Keratinocyte (primary cell): ENCODE results near the gene CIBAR2. TPM values are rescaled to one million over a fixed set of nuclear protein-coding genes. Genes with fewer than 3 reads are reported as not detected.

Experiments used
- DNase-seq: peaks from one replicate; pipeline ENCODE4 v3.0.0-alpha.2; 2011; ENCODE audit warnings: low read depth, missing footprints, low spot score
- FAIRE-seq: peaks from 2 replicates; lab custom pipeline; 2011; peaks lifted over from hg19 to GRCh38; lab: Jason Lieb, UNC
- H2AFZ ChIP-seq: 2 replicates; pipeline ENCODE4 v1.6.0; 2012; ENCODE audit warnings: low read length, control low read depth, inconsistent platforms; ENCODE audit not compliant: control insufficient read depth
- H3K27ac ChIP-seq: 2 replicates; pipeline ENCODE4 v1.5.1; 2011; ENCODE audit warnings: low read length; ENCODE audit not compliant: control insufficient read depth, insufficient read depth
- H3K27me3 ChIP-seq: 3 replicates; pipeline ENCODE4 v1.6.0; 2011; ENCODE audit warnings: low read length; ENCODE audit not compliant: control insufficient read depth, insufficient read depth; ENCODE audit errors: extremely low read depth
- H3K36me3 ChIP-seq, 2 experiments: 2 replicates in 1 of 2; 3 replicates in 1 of 2; pipeline ENCODE4 v1.5.1; 2011; ENCODE audit warnings: low read length in 2 of 2, mild to moderate bottlenecking in 1 of 2; ENCODE audit not compliant: control insufficient read depth in 2 of 2, insufficient read depth in 2 of 2; ENCODE audit errors: extremely low read depth in 1 of 2
- H3K4me1 ChIP-seq: 3 replicates; pipeline ENCODE4 v1.5.1; 2011; ENCODE audit warnings: low read length; ENCODE audit not compliant: control insufficient read depth, insufficient read depth; ENCODE audit errors: extremely low read depth
- H3K4me2 ChIP-seq: 3 replicates; pipeline ENCODE4 v1.6.0; 2011; ENCODE audit warnings: low read depth, low read length; ENCODE audit not compliant: control insufficient read depth, insufficient read depth; ENCODE audit errors: extremely low read depth
- H3K4me3 ChIP-seq, 3 experiments: fragments of 200-600 bp in 1 of 3; sonication (generic) in 1 of 3; 2 replicates in 2 of 3; 3 replicates in 1 of 3; pipeline ENCODE4 v1.5.1; 2011 to 2016; ENCODE audit warnings: low read length in 3 of 3, mild to moderate bottlenecking in 3 of 3, control low read depth in 2 of 3, inconsistent platforms in 1 of 3, low read depth in 1 of 3, mixed read lengths in 1 of 3, mixed run types in 1 of 3, moderate library complexity in 1 of 3; ENCODE audit not compliant: control insufficient read depth in 2 of 3, insufficient read depth in 2 of 3; ENCODE audit errors: extremely low read depth in 1 of 3
- H3K79me2 ChIP-seq: 2 replicates; pipeline ENCODE4 v1.6.0; 2012; ENCODE audit warnings: low read length; ENCODE audit not compliant: control insufficient read depth, insufficient read depth
- H3K9ac ChIP-seq: 3 replicates; pipeline ENCODE4 v1.6.0; 2011; ENCODE audit warnings: low read length; ENCODE audit not compliant: control insufficient read depth, insufficient read depth; ENCODE audit errors: extremely low read depth
- H3K9me1 ChIP-seq: 3 replicates; pipeline ENCODE4 v1.6.0; 2011; ENCODE audit warnings: low read length; ENCODE audit not compliant: control insufficient read depth, insufficient read depth; ENCODE audit errors: extremely low read depth
- H3K9me3 ChIP-seq: 2 replicates; pipeline ENCODE4 v1.5.1; 2012; ENCODE audit warnings: low read depth, low read length; ENCODE audit not compliant: control insufficient read depth
- H4K20me1 ChIP-seq: 3 replicates; pipeline ENCODE4 v1.6.0; 2011; ENCODE audit warnings: low read length; ENCODE audit not compliant: control insufficient read depth, insufficient read depth; ENCODE audit errors: extremely low read depth
- EZH2 ChIP-seq: IDR thresholded peaks from one replicate; pipeline ENCODE4 v1.6.1; 2012; ENCODE audit warnings: inconsistent platforms, mild to moderate bottlenecking, low read length, moderate library complexity
- dilution Hi-C: fragments of 300-500 bp; cut with MboI; formaldehyde crosslinking; loops from one replicate; pipeline ENCODE4 v1.7.0; 2020; ENCODE audit warnings: low sequenced_read_pairs; ENCODE audit not compliant: extremely low pct_ligation_motif_present
- polyA plus RNA-seq, 5 experiments: library from polyadenylated mRNA; depleted of rRNA in 3 of 5; stranded (reverse) in 3 of 5; stranded (forward) in 1 of 5; unstranded in 1 of 5; fragments of >200 nt; gene quantifications; 1 replicate in 1 of 5; 2 replicates in 3 of 5; 3 replicates in 1 of 5; pipeline versions ENCODE4 v1.2.1 to v1.2.3, GENCODE V29; 2011 to 2012; ENCODE audit warnings: missing spikeins in 2 of 5, low read depth in 1 of 5, low replicate concordance in 1 of 5
- TF ChIP-seq, protein P1 (sequence below), 3 experiments: IDR thresholded peaks in 1 of 3; conservative IDR thresholded peaks in 1 of 3; optimal IDR thresholded peaks in 1 of 3; 2 replicates in 2 of 3; 3 replicates in 1 of 3; pipeline versions ENCODE3 to v1.5.1; 2011; ENCODE audit warnings: low read length in 3 of 3, mild to moderate bottlenecking in 3 of 3, moderate library complexity in 2 of 3, control low read depth in 1 of 3, inconsistent platforms in 1 of 3; ENCODE audit not compliant: insufficient read depth in 2 of 3; ENCODE audit errors: extremely low read depth in 1 of 3

The CIBAR2 gene
- polyA plus RNA-seq, 1 donor (not counting 4 experiments of a cell fraction or from before 2014, with no cell fraction given) = not detected

DNA sequence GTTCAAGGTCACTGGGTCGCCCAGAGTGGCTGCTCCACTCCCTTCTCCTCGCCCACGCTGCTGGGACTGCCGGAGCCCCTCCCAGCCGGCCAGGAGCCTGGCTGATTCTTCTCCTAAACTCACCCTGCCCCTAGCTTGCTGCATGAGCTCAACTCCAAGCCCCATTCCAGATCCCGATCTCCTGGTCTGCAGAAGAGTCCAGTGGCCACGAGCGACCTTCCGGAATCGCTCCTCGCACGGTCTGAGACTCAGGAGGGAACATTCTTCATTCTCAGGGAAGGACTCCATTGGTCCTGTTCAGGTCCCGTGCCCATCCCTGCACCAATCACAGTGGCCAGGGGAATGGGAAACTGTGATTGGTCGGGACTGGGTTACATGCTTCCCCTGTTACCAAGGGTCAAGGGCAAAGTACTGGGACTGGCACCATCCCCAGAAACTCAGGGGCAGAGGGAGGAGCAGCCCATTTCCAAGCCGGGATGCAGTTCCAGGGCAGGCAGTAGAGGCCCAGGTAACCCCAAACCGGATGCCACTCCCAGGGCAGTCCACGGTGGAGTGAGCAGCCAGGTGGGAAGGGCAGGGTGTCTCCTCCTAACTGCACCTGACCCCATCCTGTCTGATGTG lies 24.5 kb upstream of the CIBAR2 start:
- H3K9me1 ChIP-seq = no peaks in the 10 kb centered on the region
- no peak for FAIRE-seq
- DNase-seq = no peak
- H4K20me1 ChIP-seq = no peaks in the 10 kb centered on the region
- peaks cover 30% of the 10 kb centered on the region for H3K27me3 ChIP-seq
- H3K9me3 ChIP-seq = no peaks in the 10 kb centered on the region
- H3K9ac ChIP-seq = no peak overlapping the region
- no peaks in the 10 kb centered on the region for H3K79me2 ChIP-seq
- no peak overlapping the region for H3K4me2 ChIP-seq
- no peak overlapping the region for H3K27ac ChIP-seq
- TF ChIP-seq EZH2 = no peak
- dilution Hi-C loops = no loop called here
- H3K4me3 ChIP-seq = no peak overlapping the region
- H2AFZ ChIP-seq = no peak overlapping the region
- peaks cover 3% of the 10 kb centered on the region for H3K4me1 ChIP-seq
- no peaks in the 10 kb centered on the region for H3K36me3 ChIP-seq

DNA sequence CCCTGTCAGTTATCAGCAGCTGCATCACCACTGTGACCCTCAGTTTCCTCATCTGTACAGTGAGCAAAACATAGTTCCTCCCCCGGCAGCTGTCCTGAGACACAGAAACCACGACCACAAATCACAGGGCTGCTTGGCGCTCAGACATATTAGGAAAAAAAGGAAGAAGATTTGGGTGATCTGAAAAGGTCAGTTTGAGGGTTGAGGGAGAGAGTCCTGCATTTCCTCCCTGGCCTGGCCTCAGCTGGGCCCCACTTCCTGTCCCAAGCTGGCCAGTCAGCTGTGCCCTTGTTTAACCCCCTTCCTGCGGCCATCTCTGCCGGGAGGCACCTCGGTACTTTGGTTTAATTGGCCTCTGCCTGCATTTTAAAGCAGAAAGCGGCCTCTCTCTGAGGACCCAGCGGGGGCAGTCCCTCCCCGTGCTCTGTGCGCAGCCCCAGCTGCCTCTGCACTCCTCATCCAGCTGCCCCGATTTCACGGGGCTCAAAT lies 24.0 kb upstream of the CIBAR2 start:
- Histone ChIP-seq H4K20me1 (no peaks in the 10 kb centered on the region), H3K9me3 (no peaks in the 10 kb centered on the region), H2AFZ (no peak overlapping the region), H3K4me2 (no peak overlapping the region), H3K36me3 (no peaks in the 10 kb centered on the region), H3K4me3 (no peak overlapping the region), H3K27ac (no peak overlapping the region), H3K79me2 (no peaks in the 10 kb centered on the region), H3K9me1 (no peaks in the 10 kb centered on the region), H3K4me1 (peaks cover 3% of the 10 kb centered on the region), H3K27me3 (peaks cover 27% of the 10 kb centered on the region), H3K9ac (no peak overlapping the region)
- dilution Hi-C loops = no loop called here
- DNase-seq (no peak), FAIRE-seq (no peak)
- no peak for TF ChIP-seq EZH2
- TF ChIP-seq, protein P1, sequence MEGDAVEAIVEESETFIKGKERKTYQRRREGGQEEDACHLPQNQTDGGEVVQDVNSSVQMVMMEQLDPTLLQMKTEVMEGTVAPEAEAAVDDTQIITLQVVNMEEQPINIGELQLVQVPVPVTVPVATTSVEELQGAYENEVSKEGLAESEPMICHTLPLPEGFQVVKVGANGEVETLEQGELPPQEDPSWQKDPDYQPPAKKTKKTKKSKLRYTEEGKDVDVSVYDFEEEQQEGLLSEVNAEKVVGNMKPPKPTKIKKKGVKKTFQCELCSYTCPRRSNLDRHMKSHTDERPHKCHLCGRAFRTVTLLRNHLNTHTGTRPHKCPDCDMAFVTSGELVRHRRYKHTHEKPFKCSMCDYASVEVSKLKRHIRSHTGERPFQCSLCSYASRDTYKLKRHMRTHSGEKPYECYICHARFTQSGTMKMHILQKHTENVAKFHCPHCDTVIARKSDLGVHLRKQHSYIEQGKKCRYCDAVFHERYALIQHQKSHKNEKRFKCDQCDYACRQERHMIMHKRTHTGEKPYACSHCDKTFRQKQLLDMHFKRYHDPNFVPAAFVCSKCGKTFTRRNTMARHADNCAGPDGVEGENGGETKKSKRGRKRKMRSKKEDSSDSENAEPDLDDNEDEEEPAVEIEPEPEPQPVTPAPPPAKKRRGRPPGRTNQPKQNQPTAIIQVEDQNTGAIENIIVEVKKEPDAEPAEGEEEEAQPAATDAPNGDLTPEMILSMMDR (optimal IDR thresholded peaks at IDR 0.05 in 1 of 3, IDR thresholded peaks at IDR 0.05 in 1 of 3, conservative IDR thresholded peaks at IDR 0.05 in 1 of 3; ENCODE audit: extremely low read depth in 1 of 3, insufficient read depth in 2 of 3, low read length in 3 of 3) = no peak

DNA sequence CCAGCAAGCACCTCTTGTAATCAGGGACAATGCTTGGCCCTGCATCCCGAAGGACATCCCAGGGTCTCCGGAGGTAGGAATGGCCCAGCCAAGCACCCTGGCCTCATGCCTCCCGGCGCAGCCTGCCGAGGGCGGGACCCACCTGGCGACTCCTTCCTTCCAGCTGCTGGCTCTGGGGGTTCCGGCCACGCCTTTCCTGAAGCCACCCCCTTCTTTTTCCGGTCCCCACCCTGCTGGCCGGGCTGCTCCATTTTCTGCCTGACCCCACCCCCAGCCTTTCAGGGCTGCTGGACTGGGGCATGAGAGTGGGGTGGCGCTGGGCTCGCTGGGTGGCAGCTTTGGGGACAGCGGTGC lies 22.5 kb upstream of the CIBAR2 start:
- H3K4me2 ChIP-seq = no peak overlapping the region
- no peaks in the 10 kb centered on the region for H3K9me3 ChIP-seq
- TF ChIP-seq, protein P1 (optimal IDR thresholded peaks at IDR 0.05 in 1 of 3, IDR thresholded peaks at IDR 0.05 in 1 of 3, conservative IDR thresholded peaks at IDR 0.05 in 1 of 3; ENCODE audit: extremely low read depth in 1 of 3, insufficient read depth in 2 of 3, low read length in 3 of 3) = no peak
- TF ChIP-seq EZH2 = no peak
- H3K4me3 ChIP-seq = no peak overlapping the region
- no peak overlapping the region for H3K27ac ChIP-seq
- no peaks in the 10 kb centered on the region for H3K79me2 ChIP-seq
- dilution Hi-C loops = no loop called here
- no peak overlapping the region for H3K9ac ChIP-seq
- H3K9me1 ChIP-seq = no peaks in the 10 kb centered on the region
- H3K4me1 ChIP-seq = peaks cover 3% of the 10 kb centered on the region
- H2AFZ ChIP-seq = no peak overlapping the region
- DNase-seq = no peak
- no peaks in the 10 kb centered on the region for H4K20me1 ChIP-seq
- H3K27me3 ChIP-seq = peaks cover 23% of the 10 kb centered on the region
- no peak for FAIRE-seq
- no peaks in the 10 kb centered on the region for H3K36me3 ChIP-seq
